Measurements from ENCODE around the gene ACAA1.
"Not testable (repeated sequence)": the region's sequence is repeated elsewhere in the genome, so short reads cannot be mapped to it uniquely, and the experiment has no call there.

The ACAA1 gene

DNA sequence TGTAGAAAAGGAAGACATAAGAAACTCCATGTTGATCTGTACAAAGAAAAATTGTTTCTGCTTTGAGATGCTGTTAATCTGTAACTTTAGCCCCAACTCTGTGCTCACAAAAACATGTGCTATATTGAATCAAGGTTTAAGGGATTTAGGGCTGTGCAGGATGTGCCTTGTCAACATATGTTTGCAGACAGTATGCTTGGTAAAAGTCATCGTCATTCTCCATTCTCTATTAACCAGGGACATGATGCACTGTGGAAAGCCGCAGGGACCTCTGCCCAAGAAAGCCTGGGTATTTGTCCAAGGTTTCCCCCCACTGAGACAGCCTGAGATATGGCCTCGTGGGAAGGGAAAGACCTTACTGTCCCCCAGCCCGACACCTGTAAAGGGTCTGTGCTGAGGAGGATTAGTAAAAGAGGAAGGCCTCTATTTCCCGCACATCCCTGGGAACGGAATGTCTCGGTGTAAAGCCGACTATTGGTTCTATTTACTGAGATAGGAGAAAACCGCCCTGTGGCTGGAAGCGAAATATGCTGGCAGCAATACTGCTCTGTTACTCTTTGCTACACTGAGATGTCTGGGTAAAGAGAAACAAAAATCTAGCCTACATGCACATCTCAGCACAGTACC is 2.3 kb downstream of the ACAA1 start:
- DNase-seq (ENCODE audit: low read depth): not testable (repeated sequence)

DNA sequence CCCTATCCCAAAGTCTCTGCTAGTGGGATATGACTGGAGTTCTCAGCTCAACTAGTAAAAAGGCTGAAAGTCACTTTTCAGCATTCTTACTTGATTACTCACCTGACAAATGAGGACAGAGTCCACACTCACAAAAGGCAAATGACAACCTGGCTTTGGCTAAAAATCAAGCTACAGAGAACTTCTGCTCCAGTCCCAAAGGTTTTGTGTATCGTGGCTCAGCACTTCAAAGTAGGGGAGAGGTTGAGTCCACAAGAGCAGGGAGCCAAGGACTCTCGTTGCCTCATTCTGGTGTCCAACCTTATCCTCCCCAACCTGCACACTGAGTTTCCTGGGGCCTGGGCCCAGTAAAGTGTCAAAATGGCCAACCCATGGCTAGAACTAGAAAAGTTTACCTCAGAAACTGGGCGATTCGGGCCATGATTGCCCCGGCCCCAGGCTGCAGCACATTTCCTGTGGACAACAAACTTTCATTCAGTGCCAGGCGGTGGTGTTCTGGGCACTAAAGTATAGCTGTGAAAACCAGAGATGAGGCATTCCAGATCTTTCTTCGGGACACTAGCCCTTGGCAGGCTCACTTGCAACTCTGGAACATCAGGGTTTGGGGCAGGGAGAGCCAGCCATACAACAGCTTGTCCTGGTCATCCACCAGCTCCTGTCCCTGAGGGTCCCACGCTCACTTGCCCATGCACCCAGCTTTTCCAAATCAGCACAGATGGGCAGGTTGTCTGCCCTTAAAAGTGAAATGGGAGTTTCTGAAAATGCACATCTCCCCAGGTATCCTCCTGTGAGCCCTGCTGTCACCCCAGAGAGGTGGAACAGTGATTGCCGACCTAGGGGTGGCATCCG is 3.1 kb downstream of the ACAA1 start:
- DNase-seq (ENCODE audit: low read depth): no peak

DNA sequence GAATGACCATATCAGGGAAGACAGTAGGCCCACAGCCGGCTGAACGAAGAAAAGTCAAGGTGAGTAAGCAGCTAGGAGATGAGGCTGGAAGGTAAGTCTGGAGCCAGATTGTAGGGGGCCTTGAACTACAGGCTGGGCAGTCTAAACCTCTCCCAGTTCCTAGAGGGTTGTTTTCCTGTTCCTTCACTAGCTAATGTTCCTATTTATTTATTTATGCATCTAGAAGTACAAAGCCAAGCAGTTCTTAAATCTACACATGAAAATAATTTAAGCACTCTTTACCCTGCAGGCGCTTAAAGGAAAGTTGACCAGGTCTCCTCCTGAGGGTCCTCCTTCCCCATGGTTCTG is 3.7 kb downstream of the ACAA1 start:
- no peak for DNase-seq (ENCODE audit: low read depth)

DNA sequence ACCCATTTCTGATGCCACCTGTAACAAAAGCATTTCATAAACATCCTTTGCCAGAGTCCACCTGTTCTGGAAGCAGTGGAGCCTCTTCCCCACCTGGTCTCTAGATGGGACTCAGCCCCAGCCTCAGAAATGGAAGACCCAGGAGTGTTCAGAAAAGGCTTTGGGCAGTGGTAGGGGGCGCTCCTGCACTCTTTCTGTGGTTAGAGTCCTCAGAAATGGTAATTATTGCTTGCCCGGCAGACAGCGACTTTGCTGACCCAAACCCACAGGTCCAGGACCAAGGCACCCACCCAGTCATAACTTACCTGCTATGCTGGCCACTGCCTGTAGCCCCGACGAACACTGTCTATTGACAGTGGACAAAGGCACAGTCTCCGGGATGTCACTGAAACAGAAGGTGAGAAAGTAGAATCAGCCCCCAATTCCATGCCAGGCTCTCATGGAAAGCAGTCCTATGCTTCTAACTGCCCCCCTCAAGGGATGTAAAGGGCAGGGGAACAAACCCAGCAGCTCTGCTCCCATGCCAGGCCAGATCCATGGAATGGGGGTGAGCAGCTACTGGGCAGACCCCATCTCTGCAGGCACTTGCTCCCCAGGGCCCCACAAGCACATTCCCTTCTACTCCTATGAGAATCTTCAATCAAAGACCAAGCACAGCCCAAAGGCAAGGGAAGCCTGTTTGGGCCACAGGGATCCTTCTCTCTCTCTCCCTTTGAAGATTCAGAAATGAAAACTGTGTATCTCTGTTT is 5.1 kb downstream of the ACAA1 start:
- no peak for DNase-seq (ENCODE audit: low read depth)

DNA sequence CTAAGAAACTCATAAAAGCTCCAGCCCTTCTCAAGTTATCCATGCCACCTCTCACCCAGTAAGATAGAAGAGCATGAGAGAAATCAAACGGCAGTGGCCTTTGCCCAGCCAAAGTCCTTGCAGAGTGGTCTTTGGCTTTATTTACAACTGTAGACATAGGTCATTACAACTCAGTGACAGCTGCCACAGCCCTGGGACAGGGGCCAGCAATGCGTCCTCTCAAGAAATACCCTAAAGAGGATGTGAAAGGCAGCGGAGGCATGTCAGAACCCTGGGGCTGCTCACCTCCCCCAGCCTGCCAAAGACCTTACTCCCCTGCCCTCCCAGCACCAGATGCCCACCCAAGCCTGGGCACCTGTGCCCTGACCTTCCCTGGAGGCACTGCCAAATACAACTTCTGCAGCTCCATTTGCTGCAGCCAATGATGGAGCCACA is 6.3 kb downstream of the ACAA1 start:
- no peak for DNase-seq (ENCODE audit: low read depth)

DNA sequence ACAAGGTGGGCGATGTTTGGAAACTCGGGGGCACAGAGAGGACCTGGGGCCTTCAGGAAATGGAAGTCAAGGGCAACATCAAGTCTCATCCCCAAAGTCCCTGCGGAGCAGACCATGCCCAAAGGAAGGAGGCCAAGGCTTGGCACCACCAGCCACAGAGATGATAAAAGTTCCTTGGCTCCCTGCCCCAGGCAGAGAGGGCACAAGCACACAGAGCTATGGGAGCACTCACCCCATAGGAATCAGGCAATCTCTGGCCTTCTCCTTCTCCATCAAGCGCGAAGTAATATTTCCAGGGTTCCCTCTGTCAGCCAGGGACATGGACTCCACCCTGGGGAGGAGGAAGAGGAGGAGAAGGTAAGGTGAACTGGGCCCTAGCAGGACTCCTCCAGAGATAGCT is 7.9 kb downstream of the ACAA1 start:
- no peak for DNase-seq (ENCODE audit: low read depth)

DNA sequence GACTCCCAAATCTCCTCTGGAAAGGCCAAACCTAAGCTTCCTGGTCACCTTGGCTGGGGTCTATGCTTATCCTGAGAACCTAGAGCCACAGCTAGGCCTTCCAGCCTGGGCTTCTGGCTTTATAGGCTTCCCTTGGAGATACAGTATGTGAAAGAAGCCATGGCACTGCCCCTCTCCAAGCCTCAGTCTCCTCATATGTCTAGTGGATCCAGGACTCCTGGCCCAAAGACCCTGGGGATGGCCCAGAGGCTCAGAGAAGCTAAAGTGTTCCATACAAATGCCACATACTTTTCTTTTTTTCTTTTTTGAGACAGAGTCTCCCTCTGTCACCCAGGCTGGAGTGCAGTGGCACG is 8.6 kb downstream of the ACAA1 start:
- DNase-seq (ENCODE audit: low read depth): no peak

DNA sequence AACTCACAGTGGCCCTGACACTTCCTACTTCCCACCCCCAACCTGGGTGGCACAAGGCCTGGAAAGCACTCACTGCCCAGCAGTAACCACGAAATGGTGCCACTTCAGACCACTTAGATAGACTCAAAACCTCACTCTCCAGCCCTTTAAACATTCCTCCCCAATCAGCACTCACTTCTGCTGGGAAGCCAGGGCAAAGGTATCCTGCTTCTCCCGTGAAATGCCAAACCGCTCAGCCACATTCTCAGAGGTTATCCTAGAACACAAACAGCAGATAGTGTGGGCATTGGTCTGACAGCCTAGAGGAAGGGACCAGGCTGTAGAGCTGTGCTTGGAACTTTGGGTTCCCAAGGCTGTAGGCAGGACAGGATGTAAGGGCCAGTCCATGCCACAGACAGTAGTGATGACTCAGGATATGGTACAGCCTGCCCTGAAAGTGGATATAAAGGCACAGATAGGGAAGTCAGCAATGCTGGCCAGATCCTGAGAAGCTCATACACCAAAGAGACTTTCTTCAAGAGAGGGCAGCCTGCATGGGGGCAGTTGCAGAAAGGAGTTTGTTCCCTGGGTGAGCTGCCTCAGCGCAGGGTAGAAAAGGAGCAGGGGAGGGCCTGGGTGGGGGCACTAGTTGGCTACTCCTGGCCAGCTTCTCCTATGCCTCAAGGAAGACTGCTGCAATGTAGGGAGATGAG is 9.2 kb downstream of the ACAA1 start:
- no peak for DNase-seq (ENCODE audit: low read depth)

DNA sequence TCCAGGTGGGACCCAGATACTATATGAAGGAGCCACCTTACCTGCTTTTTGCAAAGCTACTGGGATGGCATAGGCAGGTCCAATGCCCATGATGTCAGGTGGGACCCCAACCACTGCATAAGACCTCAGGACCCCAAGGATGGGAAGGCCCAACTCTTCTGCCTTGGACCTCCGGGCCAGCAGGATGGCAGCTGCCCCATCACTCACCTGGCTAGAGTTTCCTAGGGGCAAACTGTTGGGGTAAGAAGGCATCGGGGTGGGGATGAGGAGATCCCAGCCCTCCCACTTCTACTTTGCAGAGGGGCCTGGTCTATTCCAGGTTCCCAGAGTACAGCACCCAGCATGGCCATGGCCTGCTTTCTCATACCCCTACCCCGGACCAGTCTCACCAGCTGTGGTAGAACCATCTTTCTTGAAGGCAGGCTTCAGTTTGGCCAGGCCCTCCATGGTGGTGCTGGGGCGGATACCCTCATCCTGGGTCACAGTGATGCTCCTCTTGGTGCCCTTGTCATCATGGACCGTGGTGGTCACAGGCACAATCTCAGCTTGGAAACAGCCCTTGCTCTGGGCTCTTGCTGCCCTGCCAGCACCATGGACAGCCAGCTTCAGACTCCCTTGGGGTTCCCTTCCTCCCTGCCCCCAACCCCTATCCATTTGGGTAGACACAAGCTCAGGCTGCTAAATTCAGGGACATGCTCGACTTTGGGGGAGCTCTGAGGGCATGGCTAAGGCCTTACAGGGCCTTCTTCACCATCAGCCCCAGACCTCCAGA is 10.6 kb downstream of the ACAA1 start:
- DNase-seq (ENCODE audit: low read depth): no peak

DNA sequence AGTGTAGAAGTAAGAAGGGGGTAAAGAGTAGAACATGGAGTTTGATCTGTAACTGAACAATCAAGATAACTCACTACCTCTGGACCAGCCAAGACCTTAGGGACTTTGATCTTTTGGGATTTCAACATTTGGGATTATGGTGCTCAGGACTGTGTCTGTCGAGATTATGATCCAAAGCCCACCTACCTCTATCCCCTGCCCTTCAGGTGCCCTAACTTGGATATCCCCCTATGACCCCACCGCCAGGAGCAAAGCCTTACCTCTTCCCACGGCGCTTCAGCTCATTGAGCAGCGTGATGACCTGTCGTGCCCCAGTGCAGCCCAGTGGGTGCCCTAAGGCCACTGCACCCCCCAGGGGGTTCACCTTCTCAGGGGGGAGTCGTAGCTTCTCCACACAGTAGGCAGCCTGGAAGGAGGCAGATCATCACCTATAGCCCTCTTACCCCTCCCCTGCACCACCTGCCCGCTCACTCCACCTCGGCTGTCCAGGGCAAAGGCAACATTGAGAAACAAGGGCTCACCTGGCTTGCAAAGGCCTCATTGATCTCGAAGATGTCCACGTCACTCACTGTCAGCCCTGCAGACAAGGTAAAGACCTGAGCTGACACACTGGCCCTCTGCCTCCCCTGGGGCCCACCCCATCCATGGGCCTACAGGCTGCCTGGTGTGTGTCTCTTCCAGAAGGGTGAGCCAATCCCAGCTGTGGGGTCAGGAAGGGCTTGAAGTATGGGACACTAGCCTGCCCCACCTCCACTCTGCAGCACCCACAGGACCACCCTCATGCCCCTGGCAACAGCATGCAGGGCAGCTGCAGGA is 11.4 kb downstream of the ACAA1 start:
- no peak for DNase-seq (ENCODE audit: low read depth)

DNA sequence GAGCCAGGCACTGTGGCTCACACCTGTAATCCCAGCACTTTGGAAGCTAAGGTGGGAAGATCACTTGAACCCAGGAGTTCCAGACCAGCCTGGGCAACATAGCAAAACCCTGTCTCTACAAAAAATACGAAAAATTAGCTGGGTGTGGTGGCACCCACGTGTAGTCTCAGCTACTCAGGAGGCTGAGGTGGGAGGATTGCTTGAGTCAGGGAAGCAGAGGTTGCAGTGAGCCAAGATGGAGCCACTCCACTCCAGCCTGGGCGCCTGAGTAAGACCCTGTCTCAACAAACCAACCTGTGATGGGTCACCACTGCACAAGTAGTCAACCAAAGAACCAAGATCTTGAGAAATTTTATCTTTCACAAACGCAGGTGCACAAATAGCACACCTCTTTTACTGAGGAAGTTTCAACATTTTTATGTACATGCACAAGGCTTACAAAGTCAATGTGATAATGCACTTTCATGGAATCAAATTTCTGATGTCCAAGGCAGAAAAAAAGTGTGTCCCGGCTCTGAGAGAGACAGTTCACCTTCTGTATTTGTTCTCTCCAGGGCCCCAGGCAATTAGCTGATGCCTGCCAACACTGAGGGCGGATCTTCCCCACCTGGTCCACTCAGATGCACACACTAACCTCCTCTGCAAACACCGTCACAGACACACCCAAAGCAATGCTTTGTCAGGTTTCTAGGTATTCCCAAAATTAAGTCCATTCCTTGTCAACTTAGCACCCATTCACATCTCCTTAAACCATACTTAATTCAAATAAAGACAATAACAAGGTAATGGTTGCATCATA is 12.4 kb downstream of the ACAA1 start:
- no peak for DNase-seq (ENCODE audit: low read depth)

DNA sequence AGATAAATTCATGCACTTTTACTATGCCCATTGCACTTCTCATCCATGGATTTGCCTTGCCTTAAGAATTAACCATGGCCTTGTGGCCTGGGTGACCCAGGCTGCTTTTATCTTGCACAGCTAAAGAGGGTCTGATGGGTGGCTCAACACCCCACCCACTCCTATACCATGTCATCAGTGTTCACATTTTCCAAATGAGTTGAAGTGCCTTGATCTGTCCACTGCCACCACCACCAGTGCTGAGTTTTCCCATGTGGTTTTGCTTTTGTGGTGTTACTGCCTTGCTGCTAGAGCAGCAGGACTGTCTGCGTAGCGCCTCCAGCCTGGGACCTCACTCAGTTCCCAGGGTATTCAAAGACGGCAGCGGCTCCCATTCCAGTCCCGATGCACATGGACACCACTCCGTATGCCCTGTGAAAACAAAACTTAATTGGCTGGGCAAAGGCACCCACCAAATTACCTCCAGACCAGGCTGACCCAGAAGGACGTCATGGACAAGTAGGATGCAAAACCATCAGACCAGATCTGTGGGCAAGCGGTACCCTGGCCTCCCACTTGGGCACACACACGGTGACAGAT is 14.1 kb downstream of the ACAA1 start:
- no peak for DNase-seq (ENCODE audit: low read depth)

DNA sequence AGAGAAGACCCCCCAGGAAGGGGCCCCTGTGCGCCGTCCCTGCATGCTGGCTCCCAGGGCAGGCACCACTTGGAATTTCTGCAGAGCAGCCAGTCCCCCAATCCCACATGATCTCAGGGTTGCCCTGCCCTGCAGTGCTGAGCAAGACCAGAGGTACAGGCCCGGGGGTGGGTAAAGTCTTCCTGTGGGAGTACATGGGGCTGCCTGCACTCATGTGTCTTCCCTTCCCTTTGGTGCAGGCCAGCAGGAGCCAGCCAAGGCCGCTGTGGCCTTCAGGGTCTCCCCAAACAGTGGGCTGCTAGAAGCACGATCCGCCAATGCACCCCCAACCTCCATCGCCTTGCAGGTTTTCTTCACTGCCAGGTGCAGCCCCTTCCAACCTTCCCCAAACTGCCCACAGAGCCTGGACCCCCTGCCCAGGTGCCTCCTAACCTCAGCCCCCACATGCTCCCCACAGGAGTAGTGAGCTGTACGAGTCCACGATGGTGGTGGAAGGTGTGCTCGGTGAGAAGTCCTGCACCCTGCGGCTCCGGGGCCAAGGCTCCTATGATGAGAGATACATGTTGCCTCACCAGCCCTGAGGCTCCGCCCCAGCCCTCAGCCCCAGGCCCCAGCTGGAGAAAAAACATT is 15.0 kb downstream of the ACAA1 start:
- no peak for DNase-seq (ENCODE audit: low read depth)

DNA sequence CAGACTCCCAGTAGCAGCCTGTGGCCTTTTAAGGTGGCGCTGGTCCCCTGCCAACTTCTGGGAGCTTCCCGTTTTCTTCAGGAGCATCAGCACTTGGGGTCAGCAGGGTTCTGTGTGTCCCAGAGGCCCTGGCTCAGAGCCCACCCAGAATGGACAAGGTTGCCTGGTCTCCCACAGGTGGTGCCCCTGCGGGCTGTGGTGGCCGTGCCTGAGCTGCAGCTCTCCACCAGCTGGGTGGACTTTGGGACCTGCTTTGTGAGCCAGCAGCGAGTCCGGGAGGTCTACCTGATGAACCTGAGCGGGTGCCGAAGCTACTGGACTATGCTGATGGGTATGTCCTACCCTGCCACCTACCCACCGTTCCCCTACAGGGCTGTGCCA is 15.5 kb downstream of the ACAA1 start:
- DNase-seq (ENCODE audit: low read depth): no peak

DNA sequence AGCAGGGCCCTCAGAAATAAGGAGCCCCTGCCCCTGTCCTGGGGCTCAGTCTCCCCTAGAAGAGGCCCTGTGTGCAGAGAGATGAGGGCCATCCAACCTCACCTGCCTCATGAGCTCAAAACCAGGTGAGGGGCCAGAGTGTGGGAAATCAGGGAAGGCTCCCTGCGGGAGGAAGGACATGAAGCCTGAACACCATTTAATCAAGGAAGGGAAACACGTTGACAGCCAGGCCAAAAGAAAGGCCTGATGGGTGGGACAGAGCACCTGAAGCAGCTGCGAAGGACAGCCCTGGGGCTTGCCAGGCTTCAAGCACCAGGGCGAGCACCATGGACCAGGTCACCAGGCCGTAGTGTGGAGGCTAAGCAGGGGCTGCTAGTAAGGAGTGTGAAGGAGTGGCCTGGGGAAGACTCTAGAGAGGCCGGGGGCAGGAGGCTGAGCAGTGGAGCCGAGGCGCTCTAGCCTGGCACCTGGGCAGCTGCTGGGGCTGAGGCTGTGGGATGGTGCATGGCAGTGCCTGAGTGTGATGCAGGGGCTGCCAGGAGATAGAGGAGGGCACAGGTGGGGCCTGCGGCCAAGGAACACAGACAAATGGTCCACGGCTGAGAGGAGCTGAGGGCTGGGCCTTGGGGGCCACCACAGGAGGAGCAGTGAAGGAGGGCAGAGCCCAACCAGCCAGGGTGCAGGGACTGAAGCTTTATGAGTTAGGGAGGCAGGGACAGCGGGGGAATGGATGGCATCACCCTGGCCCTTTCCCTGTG is 16.1 kb downstream of the ACAA1 start:
- DNase-seq (ENCODE audit: low read depth): no peak

DNA sequence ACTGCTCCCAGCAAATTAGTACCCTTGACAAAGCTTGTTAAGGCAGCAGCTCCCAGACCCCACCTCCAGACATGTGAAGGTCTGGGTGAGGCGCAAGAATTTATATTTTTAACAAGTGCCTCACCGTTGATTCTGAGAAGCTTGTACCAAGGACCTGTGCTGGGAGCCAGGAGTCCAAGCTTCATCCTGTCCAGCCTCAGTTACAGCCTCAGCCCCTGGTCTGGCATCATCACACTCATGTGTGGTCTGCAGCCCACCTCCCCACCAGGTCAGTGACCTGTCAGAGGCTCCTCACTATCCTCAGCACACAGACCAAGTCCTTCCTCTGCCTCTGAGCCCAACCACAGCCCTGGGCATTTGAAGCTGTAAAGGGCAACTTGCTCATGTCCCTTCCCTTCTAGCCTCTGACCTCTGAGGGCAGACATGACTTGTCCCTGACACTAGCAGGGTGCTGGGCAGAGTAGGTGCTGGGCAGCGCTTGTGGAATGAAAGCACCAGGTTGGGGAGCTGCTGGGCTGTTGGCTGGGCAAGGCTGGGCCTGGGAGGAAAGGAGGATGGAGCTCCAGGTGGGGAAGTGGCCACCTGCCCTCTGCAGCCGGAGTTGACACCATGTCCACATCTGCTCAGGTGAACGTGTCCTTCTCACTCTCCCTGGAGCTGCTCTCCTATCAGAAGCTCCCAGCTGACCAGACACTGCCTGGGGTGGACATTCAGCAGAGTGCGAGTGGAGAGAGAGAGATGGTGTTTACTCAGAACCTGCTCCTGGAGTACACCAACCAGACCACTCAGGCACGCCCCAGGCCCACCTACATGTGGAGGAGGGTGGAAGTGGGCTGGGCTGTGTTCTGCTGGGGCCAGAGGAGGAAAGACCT is 16.9 kb downstream of the ACAA1 start:
- no peak for DNase-seq (ENCODE audit: low read depth)

DNA sequence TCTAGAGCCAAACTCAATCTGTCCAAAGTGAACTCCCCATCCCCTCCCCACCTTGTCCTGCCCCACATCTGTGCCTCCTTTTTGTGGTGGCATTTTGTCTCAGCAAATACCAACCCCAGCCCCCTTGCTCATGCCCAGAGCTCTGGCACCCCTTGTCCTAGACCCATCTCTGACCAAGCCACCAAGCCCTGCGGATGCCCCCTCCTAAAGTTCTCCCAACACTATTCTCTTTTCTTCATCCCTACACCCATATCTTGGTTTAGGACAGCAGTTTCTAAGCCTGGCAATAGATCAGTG is 17.7 kb downstream of the ACAA1 start:
- DNase-seq (ENCODE audit: low read depth): no peak
